Activated CD8-positive, alpha-beta memory T cell treated with anti-CD3 and anti-CD28 coated beads for 36 hours (primary cell): ENCODE results near the gene LRRTM3. TPM values are rescaled to one million over a fixed set of nuclear protein-coding genes. Genes with fewer than 3 reads are reported as not detected.

Experiments used
- CTCF ChIA-PET: fragments of 350-600 bp; sonication (Branson Sonifier 250); formaldehyde crosslinking; loops from one replicate; lab custom pipeline; 2021; ENCODE audit warnings: antibody characterized with exemption; lab: Charles Lee
- POLR2A ChIA-PET: fragments of 350-600 bp; sonication (Branson Sonifier 250); formaldehyde crosslinking; loops from one replicate; lab custom pipeline; 2021; ENCODE audit warnings: antibody characterized with exemption; lab: Charles Lee
- total RNA-seq, 2 experiments: library from RNA; stranded (reverse); gene quantifications; one replicate each; pipeline ENCODE4 v1.2.3, GENCODE V29; 2021

The LRRTM3 gene
- total RNA-seq, 2 experiments from 2014 or later, result not detected

DNA sequence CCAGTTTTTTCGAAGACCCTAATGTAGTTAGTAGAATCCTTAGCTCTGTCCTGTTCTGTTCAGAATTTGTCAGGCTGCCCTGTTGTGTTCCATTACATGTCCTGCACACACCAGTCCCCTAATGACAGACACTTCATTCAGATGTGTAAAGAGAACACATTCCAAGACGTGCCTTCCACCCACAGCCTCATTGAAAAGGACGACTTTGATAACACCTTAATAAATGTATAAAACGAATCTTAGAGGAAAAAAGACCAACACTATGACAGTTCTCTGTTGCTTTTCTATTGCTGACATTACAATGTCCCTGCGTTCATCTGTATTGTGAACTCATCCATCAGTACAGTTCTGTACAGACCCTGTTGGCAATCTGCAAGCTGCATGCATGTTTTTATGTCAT, 3.5 kb downstream of the LRRTM3 start:
- ChIA-PET CTCF (interaction anchor here (0.8 kb wide), 1 partner anchor 477 kb away, joined by 3 read pairs; no protein-coding TSS in a partner anchor), POLR2A (no interaction called here)

DNA sequence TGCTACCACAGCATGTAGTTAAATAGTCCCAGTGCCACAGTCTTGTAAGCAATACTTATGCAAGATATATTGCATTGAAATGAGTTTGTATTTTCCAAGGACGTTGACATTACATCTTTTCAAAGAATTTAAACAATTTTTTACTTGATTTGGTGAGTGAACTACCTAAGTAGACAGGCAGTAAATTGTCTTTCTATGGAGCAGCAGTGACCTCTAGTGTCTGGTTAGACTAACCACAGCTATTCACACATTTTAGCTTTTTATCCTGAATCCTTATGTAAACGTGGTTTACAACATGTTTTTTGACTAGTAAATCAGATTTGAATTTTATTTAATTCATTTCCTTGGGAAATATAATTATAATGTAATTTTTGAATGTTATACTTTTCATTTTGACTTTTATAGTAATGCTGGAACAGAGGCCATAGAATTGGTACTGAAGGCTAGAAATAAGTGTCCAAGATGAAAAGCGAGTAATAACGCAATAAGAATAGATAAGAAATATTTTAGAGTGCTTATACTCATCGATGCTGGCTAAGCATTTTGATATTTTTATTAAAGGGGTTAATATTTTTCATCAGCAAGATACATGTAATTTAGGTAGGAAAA, 5.6 kb downstream of the LRRTM3 start:
- POLR2A ChIA-PET, result no interaction called here
- CTCF ChIA-PET, result no interaction called here

DNA sequence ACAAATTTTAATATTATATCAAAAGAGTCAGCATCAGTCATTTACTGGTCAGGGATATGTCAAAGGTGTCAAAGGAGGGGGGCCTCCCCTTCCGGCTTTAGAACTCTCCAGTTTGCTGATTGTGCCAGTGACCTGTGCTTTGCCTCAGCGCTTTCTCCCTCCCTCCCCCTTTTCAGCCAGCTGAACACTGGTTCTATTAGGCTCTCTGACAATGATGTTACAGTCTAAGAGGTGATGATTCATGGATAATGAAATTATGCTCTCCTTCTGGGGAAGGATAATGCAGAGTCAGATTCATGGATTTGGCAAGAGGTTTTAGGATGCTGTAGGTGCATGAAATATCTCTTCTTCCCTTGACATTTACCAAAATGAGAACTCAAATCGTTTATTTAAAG, 6.1 kb downstream of the LRRTM3 start:
- ChIA-PET CTCF (interaction anchor here (0.9 kb wide), 1 partner anchor 11 kb away, joined by 3 read pairs; no protein-coding TSS in a partner anchor), POLR2A (no interaction called here)

DNA sequence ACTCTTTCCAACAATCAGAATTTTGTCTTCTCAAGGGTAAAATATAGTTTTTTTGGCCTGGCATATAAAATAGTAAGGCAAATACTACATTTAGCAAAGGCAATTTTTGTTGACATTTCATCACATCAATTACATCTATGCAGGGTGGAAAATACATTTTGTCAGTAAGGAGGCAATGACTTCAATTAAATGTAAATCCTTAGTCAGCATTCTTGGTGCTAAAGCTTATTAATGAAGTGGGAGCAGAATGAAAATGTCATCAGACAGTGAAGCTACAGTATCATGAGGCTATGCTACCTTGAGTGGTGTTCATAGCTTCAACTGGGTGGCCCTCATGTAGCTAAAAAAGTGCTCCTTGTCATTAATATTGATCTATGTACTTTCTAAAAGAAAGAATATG, 8.9 kb downstream of the LRRTM3 start:
- POLR2A ChIA-PET, result no interaction called here
- CTCF ChIA-PET, result no interaction called here

DNA sequence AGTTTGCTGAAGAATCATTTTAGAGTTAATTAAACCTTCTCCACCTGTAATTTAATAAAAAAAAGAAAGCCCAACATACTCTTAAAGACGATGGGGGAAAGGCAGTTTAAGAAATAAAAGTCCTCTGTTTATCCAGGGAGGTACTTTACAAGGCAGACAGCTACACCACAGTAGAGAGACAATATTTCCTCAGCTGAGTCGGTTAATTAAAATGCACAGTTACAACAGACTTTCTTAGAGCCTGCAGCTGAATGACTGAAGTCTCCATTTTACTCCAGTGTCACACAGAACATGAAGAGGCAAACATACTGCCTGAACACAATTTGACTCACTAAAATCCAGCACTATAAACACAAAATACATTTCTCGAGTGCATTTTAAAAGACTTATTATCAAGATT, 15.1 kb downstream of the LRRTM3 start:
- CTCF ChIA-PET, result no interaction called here
- POLR2A ChIA-PET, result no interaction called here

DNA sequence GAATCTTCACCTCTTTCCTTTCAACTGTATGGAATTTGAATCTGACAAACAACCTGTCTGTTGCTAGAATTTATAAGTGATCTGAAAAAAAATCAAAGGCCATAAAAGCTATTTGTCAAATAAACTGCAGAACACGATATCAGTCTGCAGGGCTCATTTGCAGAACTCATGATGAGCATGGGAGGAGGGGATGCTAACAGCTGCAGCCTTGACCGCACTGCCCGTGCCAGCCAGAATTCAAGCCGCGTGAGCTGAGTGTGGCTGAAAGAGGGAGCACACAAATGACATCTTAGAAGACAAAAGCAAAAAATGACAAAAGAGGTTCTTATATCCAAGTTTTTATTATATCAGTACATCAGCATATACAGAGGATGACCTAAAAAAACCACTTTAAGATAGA, 15.7 kb downstream of the LRRTM3 start:
- POLR2A ChIA-PET, result no interaction called here
- CTCF ChIA-PET, result no interaction called here

DNA sequence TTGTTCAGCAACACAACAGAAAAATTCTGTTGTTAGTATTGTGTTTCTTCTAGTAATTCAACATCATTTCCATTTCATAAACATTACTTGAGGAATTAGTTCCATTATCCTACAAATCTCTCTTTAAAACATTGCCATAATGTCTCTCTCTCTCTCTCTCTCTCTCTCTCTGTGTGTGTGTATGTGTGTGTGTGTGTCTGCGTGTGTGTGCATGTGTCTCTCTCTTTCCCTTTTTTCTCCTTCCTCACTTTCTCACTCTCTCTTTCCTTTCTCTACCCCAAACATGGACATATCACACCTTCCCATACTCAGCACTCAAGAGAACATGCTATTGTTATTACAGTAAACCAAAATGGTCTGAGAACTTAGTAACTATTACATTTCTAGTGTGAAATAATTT, 16.6 kb downstream of the LRRTM3 start:
- CTCF ChIA-PET, result no interaction called here
- POLR2A ChIA-PET, result no interaction called here

DNA sequence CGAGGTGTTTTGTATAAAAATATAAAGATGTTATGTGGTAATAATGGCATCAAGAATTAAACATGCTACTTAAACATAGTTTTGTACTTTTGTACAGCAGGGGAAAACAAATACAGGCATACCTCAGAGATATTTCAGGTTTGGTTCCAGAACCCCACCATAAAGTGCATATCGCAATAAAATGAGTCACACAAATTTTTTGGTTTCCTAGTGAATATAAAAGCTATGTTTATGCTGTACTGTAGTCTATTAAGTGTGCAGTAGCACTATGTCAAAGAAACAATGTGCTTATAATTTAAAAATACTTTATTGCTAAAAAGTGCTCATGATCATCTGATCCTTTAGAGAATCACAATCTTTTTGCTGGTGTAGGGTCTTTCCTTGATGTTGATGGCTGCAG, 17.8 kb downstream of the LRRTM3 start:
- ChIA-PET CTCF (no interaction called here), POLR2A (no interaction called here)

DNA sequence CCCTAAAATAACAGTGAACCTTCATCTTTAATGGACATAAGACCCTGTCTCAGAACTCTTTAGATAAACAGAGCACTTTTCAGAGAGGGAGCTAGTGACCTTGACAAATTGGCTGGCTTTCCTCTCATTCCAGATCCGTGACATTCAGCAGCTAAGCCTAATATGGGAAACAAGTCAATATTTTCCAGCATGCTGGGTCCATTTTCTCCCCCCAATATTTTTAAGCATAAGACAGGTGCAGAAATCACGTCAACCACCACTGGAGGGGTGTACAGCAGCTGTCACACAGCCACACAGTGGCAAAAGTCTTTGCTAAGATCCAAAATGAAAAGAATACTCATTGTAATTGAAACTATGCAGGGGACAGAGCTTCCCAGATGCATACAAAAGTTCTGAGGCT, 26.1 kb downstream of the LRRTM3 start:
- ChIA-PET CTCF (no interaction called here), POLR2A (no interaction called here)

DNA sequence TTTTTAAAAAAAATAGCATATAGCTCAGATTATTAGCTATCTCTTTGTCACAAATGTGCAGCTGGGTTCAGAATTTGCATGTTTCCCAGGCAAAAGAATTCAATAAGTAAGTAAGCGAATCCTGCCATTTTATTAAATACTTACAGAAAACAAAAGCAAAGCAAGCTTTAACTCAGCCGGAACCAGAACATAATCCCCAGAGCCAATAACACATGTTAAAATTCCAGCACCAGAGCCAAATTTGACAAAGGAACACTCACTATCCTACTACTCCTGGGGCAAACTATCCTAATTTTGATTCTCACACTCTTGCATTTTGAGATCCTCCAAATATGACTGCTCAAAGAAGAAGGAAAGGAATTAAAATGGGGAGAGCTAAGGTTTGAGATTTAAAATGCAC, 32.6 kb downstream of the LRRTM3 start:
- POLR2A ChIA-PET, result no interaction called here
- CTCF ChIA-PET, result no interaction called here

DNA sequence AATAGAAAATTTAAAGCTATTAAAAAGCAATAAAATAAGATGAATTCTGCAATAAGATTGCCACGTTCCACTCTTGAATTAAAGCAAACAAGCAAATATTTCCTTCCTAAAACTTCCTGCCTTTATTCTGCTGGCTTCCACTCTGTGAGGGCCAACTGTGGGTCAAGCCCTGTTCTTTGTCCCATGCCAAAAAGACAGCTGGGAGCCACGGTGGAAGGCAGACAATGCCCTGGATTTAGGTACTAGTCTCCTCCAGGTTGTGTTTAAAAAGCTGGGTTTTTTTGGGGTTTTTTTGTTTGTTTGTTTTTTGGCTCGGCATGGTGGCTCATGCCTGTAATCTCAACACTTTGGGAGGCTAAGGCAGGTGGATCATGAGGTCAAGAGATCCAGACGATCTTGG, 39.1 kb downstream of the LRRTM3 start:
- ChIA-PET POLR2A (no interaction called here), CTCF (no interaction called here)

DNA sequence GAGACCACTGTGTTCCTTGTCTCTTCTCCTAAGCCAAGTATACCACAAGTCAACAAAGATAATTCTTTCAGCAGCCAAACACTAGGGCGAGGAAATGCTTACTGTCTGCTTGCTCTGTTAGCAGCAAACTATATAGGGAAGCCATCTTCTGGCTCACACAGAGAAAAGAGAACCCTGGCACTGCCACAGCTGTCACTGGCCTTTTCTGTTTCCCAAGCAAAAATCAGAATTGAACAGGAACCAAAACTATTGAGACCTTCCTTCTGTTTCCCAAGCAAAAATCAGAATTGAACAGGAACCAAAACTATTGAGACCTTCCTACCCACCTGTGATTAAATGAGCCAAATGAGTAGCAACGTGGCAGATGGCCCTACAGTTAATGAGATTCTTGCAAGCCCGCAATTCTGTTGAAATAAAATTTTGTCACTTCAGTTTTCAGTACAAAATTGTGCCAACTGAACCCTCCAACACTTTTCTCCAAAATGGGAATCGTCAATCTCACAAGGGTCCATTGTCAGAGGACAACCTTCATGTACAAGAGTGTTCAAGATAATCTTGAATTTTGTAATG, 54.5 kb downstream of the LRRTM3 start:
- CTCF ChIA-PET, result no interaction called here
- POLR2A ChIA-PET, result no interaction called here

DNA sequence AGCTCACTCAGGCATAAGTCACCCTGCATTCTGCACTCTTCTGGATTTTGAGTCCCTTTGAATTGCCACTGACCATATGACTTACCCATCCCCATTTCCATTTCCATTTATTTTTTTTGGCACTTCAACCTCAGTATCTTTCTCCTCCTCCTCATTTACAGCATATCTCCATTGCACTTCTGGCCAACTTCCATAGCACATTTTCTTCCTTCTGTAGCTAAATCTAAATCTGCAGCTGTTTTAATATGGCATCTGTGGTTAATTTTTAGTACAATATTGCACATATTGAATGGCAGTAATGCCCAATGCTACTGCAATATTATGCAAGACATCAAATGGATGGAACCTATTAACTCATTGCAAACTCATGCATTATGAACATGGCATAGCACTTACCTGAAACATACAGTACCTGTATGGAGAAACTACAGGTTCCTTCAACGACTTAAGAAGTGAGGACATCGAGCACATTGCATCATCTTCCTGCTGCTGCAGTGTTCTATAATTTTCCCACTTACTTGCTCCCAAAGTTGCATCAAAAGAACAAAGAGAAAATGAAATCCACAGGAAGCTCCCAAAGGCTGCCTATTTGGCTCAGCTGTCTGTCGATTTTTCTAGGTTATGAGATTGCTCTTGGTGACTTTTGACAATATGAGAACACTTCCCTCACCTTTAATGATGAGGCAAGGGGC, 55.7 kb downstream of the LRRTM3 start:
- ChIA-PET CTCF (no interaction called here), POLR2A (no interaction called here)

DNA sequence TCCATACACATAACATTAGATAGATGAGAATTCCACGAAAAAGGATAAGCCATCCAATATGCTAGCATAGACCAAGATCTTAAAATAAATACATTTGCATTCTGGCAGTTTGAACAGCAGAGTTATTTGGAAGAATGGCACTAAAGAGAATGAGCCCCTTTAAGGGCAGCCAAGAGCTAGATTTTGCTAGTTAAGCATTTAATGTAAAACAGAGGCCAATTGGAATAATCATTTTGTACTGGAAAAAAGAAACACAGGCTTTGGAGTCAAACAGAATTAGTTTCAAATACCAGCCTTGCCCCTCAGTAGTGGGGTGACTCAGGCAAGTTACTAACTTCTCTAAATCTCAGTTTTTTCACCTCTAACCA, 56.2 kb downstream of the LRRTM3 start:
- ChIA-PET CTCF (no interaction called here), POLR2A (no interaction called here)

DNA sequence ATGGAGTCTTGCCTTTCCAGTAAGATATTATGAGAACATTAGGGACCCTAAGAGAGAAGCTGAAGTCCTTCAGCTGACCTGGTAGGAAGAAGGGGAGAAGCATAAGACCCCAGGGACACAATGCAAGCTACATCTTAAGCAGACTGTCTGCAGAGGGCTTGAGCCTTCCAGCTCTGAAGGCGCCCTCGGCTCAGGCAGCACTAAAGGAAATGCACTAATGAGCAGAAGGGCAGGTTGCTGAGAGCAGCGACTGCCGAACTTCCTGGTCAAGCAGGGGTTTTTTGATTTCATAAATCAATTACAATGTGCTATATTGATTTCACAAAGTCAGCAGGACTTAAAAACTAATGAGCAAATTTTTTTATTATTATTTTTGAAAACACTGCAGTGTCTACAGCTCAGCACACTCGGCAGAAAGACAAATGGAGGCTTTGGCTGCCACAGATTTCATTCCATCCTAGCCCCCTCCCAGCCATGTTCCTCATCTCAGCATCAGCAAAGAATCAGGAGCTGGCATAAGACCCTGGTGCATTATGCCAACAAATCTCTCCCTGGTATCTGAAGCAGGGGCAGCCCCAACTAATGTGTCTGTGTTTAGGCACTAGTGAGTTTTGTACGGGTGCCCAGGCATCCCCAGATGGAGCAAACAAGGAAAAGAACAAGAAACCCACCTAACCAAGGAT, 57.1 kb downstream of the LRRTM3 start:
- ChIA-PET CTCF (no interaction called here), POLR2A (no interaction called here)

DNA sequence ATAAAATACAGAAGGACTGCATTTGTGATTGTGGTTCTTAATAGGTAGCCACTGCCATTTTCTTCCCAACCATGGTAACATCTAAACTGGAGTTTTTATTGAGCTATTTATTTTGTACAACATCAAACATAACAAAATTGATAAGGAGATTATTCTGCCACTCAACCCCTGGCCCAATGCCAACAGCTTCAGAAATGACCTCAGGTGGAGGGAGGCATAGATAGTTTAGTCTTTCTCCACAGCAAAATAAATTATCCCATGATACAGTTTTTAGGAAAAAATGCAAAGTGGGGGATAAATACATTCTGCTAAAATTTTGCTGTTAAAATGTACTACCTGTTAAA, 57.6 kb downstream of the LRRTM3 start:
- CTCF ChIA-PET, result no interaction called here

DNA sequence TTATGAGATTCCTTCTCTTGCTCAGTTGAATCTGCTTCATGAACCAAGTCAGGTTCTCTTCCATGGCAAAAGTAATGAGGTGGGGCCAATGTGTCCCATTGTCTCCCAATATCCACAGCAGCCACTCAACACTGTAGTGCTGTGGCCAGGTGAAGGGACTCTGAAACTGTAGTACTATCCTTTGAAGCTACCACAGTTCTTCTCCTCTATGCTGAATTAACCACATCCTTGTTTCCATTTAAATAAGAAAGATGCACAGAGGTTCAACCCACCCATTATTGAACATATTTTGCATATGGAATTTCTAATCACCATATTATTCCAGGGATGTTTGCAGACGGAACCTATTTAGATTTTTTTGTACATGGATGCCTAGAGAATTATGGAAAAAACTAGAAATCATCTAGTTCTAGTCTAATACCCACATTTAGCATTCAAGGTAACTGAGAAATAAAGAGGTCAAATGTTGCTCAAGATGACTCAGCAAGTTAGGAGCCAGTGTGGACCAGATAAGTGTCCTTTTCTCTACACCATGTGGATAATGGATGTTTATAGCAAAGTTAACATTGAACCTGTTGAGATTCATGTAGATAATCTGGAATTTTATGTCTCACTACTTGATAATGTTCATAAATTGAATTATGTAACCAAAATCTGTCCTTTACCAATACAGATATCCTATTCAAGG, 64.5 kb downstream of the LRRTM3 start:
- CTCF ChIA-PET, result no interaction called here
- POLR2A ChIA-PET, result no interaction called here

More for the DNA sequence above, 57.6 kb downstream of the LRRTM3 start:
- POLR2A ChIA-PET, result no interaction called here

DNA sequence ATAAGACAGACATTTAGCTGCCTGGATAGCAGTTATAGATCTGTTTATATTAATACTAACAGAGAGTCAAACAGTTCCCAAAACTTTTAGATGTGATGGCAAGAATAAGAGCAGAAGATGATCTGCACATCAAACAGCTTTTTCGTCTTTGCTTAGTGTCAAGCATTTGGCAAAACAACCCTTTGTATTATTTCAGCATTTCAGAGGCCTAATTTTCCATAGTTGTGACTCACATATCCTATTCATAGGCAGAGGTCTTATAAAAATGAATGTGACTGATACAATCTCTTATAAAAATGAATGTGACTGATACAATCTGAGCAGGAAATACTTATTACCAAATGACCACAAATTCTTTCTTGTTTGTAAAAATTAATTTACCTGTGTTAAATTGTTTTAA, 71.2 kb downstream of the LRRTM3 start:
- ChIA-PET CTCF (no interaction called here), POLR2A (no interaction called here)

DNA sequence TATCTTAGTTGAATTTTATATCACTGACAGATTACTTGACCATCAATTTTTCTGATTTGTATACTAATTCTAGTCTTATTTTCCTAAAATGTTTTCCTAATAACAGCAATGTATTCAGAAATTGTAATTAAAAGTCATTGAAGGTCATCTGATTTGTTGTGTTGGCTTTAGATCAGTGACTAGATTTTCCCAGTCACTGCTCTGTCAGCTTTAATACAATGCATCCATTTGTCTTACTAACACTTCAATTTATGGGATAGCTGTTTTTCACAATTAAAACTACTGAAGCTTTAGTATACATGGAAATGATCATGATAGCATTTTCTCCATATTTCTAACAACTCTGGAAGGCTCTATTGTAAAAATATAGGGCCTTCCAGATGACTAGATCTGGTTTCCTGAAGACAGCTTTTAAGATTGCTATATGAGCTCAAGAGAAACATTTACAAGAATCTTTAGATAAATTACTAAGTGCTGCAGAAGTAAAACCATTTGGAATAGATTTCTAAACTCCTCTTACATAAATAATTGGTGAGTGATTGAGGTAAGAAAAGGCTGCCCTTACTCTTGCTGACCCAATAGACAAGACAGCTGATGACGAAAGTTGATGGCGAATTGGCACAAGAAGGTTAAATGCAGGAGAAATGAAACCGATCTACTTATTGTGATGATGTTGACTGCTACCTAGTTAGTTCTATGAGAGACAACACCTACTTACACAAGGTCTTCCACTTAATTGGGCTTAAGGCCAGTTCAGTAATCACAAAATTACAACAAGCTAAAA, 74.1 kb downstream of the LRRTM3 start:
- POLR2A ChIA-PET, result no interaction called here
- CTCF ChIA-PET, result no interaction called here

DNA sequence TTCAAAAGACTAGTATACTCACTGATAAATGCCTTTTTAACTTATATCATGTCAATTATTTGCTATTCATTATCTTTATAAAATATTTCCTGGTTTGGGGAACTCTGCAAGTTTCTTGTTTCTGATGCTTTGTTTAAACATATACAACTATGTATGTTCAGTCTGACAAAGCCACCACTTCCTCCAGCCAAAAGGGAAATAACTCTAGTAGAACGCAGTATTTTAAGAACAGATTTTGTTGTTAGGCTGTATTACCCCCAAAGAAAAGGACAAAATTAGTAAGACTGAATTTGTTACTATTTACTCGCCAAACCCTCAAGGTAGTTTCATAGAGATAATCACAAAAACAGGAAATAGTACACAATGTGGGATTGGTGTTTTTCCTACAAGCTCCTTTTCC, 78.9 kb downstream of the LRRTM3 start:
- POLR2A ChIA-PET, result no interaction called here
- CTCF ChIA-PET, result no interaction called here
